ENCODE data around the gene CCDC194. TPM values are rescaled to one million over a fixed set of nuclear protein-coding genes. Genes with fewer than 3 reads are reported as not detected.

CCDC194 gene
- polyA plus RNA-seq, 4 donors = 0.57 to 5.4 (median 1.5) TPM

GRCh38 chr19:17406046-17406886 is 12.3 kb upstream of the CCDC194 start:
- no peak for DNase-seq (ENCODE audit: low read depth in 4 of 4, low spot score in 3 of 4)

- DNase-seq (ENCODE audit: low read depth in 4 of 4, low spot score in 3 of 4) = no peak
Observed at GRCh38 chr19:17405250-17406045, 11.5 kb upstream of the CCDC194 start, which contains the start of gene BST2. Gene BST2 (minus strand): TSS chr19:17405630. CDS start chr19:17405575, 55 bp downstream.

GRCh38 chr19:17404621-17405249 is 10.7 kb upstream of the CCDC194 start:
- no peak for DNase-seq (ENCODE audit: low read depth in 4 of 4, low spot score in 3 of 4)

GRCh38 chr19:17404015-17404414 is 10.0 kb upstream of the CCDC194 start:
- DNase-seq (ENCODE audit: low read depth in 4 of 4, low spot score in 3 of 4) = no peak

GRCh38 chr19:17402982-17403855 is 9.2 kb upstream of the CCDC194 start:
- no peak for DNase-seq (ENCODE audit: low read depth in 4 of 4, low spot score in 3 of 4)

GRCh38 chr19:17401628-17402027 is 7.6 kb upstream of the CCDC194 start:
- DNase-seq (ENCODE audit: low read depth in 4 of 4, low spot score in 3 of 4) = no peak

- no peak for DNase-seq (ENCODE audit: low read depth in 4 of 4, low spot score in 3 of 4)
Observed at GRCh38 chr19:17398902-17399527, 5.0 kb upstream of the CCDC194 start.

GRCh38 chr19:17394891-17395415 is 957 bp upstream of the CCDC194 start:
- DNase-seq (ENCODE audit: low read depth in 4 of 4, low spot score in 3 of 4) = no peak

GRCh38 chr19:17393002-17393401 is 994 bp downstream of the CCDC194 start:
- DNase-seq (ENCODE audit: low read depth in 4 of 4, low spot score in 3 of 4) = no peak

- no peak for DNase-seq (ENCODE audit: low read depth in 4 of 4, low spot score in 3 of 4)
Observed at GRCh38 chr19:17391371-17392151, 2.4 kb downstream of the CCDC194 start.

- DNase-seq (ENCODE audit: low read depth in 4 of 4, low spot score in 3 of 4) = peak; percentile 84 to 92 (median 88)
Observed at GRCh38 chr19:17390665-17391370, 3.2 kb downstream of the CCDC194 start.

GRCh38 chr19:17389957-17390664 is 3.9 kb downstream of the CCDC194 start:
- no peak for DNase-seq (ENCODE audit: low read depth in 4 of 4, low spot score in 3 of 4)

- no peak for DNase-seq (ENCODE audit: low read depth in 4 of 4, low spot score in 3 of 4)
Observed at GRCh38 chr19:17389288-17389687, 4.7 kb downstream of the CCDC194 start.

GRCh38 chr19:17385878-17386611 is 8.0 kb downstream of the CCDC194 start:
- DNase-seq (ENCODE audit: low read depth in 4 of 4, low spot score in 3 of 4) = no peak

- DNase-seq (ENCODE audit: low read depth in 4 of 4, low spot score in 3 of 4) = no peak
Observed at GRCh38 chr19:17380426-17381138, 13.4 kb downstream of the CCDC194 start.

GRCh38 chr19:17379221-17379631 is 14.8 kb downstream of the CCDC194 start:
- no peak for DNase-seq (ENCODE audit: low read depth in 4 of 4, low spot score in 3 of 4)
